Measurements from ENCODE around the gene TDRD1. TPM values are rescaled to one million over a fixed set of nuclear protein-coding genes. Genes with fewer than 3 reads are reported as not detected.

TDRD1 gene
- total RNA-seq, 1 experiment from 2014 or later = not detected

- Histone ChIP-seq H3K27me3 (ENCODE audit: insufficient read depth, low read length) (no peaks in the 10 kb centered on the region), H4K20me1 (ENCODE audit: insufficient read depth) (no peaks in the 10 kb centered on the region), H3K27ac (ENCODE audit: low read depth, low read length) (no peak overlapping the region), H3K9ac (ENCODE audit: low read length) (no peak overlapping the region), H3K36me3 (ENCODE audit: control insufficient read depth in 1 of 2, insufficient read depth in 2 of 2, low read length in 2 of 2) (no peaks in the 10 kb centered on the region), H3K4me2 (ENCODE audit: low read length) (no peak overlapping the region), H3K4me1 (ENCODE audit: control insufficient read depth in 1 of 2, insufficient read depth in 2 of 2, low read length in 2 of 2) (peaks cover 0 to 5% of the 10 kb centered on the region in 2 experiments; a peak in 2 of 4 replicates), H3K9me2 (ENCODE audit: insufficient read depth) (no peaks in the 10 kb centered on the region), H3K9me3 (ENCODE audit: control insufficient read depth in 1 of 2, insufficient read depth in 1 of 2, low read depth in 1 of 2, low read length in 2 of 2) (peaks cover 3 to 11% of the 10 kb centered on the region in 2 experiments; a peak in 2 of 4 replicates), H3K79me2 (ENCODE audit: insufficient read depth, low read length) (peaks cover 30% of the 10 kb centered on the region), H2AFZ (ENCODE audit: low read depth, low read length, poor library complexity, severe bottlenecking) (no peak overlapping the region), H3K4me3 (replicated peaks in 1 of 2; ENCODE audit: low read depth in 1 of 2, low read length in 2 of 2) (no peak overlapping the region)
- POLR2A ChIA-PET = no interaction called here
- DNase-seq (ENCODE audit: low read depth, low spot score) (no peak), ATAC-seq (no peak)
- RAD21 ChIA-PET (ENCODE audit: low non-redundant PET in 1 of 2, low total read pairs in 2 of 2, uncharacterized antibody in 2 of 2, unreplicated experiment in 2 of 2) = interaction anchor here in 1 of 2 experiments (0.6 kb wide), 1 partner anchor 1251 kb away, joined by 3 read pairs; no protein-coding TSS in a partner anchor
- CTCF ChIA-PET = interaction anchor here (0.6 kb wide), 1 partner anchor 305 kb away, joined by 3 read pairs; no protein-coding TSS in a partner anchor
- intact Hi-C loops (cut with micrococcal nuclease) = no loop called here
- BruUV-seq (replicated peaks) = no TSS peak
- TF ChIP-seq ATF3 (IDR thresholded peaks at IDR 0.05) = no peak
- TF ChIP-seq ZBTB33 (IDR thresholded peaks at IDR 0.05; ENCODE audit: extremely low read depth, insufficient replicate concordance, low read length) = no peak
- no peak for TF ChIP-seq CBX3 (IDR thresholded peaks at IDR 0.05; ENCODE audit: low read depth)
- no peak for TF ChIP-seq YY1 (IDR thresholded peaks at IDR 0.05; ENCODE audit: extremely low read depth, insufficient replicate concordance, low read depth, low read length)
- no peak for TF ChIP-seq CEBPB (IDR thresholded peaks at IDR 0.05; ENCODE audit: low read depth)
- no peak for TF ChIP-seq SIN3A (IDR thresholded peaks at IDR 0.05; ENCODE audit: low read depth)
These were observed 12.7 kb upstream of the TDRD1 start for GRCh38 chr10:114166494-114166893.

GRCh38 chr10:114167985-114168384 is 11.2 kb upstream of the TDRD1 start:
- DNase-seq (ENCODE audit: low read depth, low spot score) (no peak), ATAC-seq (no peak)
- Histone ChIP-seq H3K9me3 (ENCODE audit: control insufficient read depth in 1 of 2, insufficient read depth in 1 of 2, low read depth in 1 of 2, low read length in 2 of 2) (peaks cover 3 to 11% of the 10 kb centered on the region in 2 experiments; a peak in 2 of 4 replicates), H3K27ac (ENCODE audit: low read depth, low read length) (no peak overlapping the region), H3K36me3 (ENCODE audit: control insufficient read depth in 1 of 2, insufficient read depth in 2 of 2, low read length in 2 of 2) (no peaks in the 10 kb centered on the region), H3K79me2 (ENCODE audit: insufficient read depth, low read length) (peaks cover 43% of the 10 kb centered on the region), H2AFZ (ENCODE audit: low read depth, low read length, poor library complexity, severe bottlenecking) (no peak overlapping the region), H3K4me2 (ENCODE audit: low read length) (no peak overlapping the region), H3K9ac (ENCODE audit: low read length) (no peak overlapping the region), H3K27me3 (ENCODE audit: insufficient read depth, low read length) (no peaks in the 10 kb centered on the region), H4K20me1 (ENCODE audit: insufficient read depth) (no peaks in the 10 kb centered on the region), H3K4me1 (ENCODE audit: control insufficient read depth in 1 of 2, insufficient read depth in 2 of 2, low read length in 2 of 2) (peaks cover 6 to 13% of the 10 kb centered on the region in 2 experiments; a peak in 3 of 4 replicates), H3K4me3 (replicated peaks in 1 of 2; ENCODE audit: low read depth in 1 of 2, low read length in 2 of 2) (no peak overlapping the region), H3K9me2 (ENCODE audit: insufficient read depth) (no peaks in the 10 kb centered on the region)
- BruUV-seq (replicated peaks) = no TSS peak
- RAD21 ChIA-PET (ENCODE audit: low non-redundant PET in 1 of 2, low total read pairs in 2 of 2, uncharacterized antibody in 2 of 2, unreplicated experiment in 2 of 2) = no interaction called here
- intact Hi-C loops (cut with micrococcal nuclease) = no loop called here
- POLR2A ChIA-PET = no interaction called here
- CTCF ChIA-PET = no interaction called here
- TF ChIP-seq YY1 (IDR thresholded peaks at IDR 0.05; ENCODE audit: extremely low read depth, insufficient replicate concordance, low read depth, low read length) = no peak
- no peak for TF ChIP-seq ELF1 (IDR thresholded peaks at IDR 0.05; ENCODE audit: borderline replicate concordance, low read depth)
- no peak for TF ChIP-seq REST (IDR thresholded peaks at IDR 0.05; ENCODE audit: low read depth)
- no peak for TF ChIP-seq FOSL1 (IDR thresholded peaks at IDR 0.05; ENCODE audit: low read depth)
- no peak for TF ChIP-seq EZH2 (IDR thresholded peaks at IDR 0.05)
- TF ChIP-seq ZBTB33 (IDR thresholded peaks at IDR 0.05; ENCODE audit: extremely low read depth, insufficient replicate concordance, low read length) = no peak
- TF ChIP-seq JUND (IDR thresholded peaks at IDR 0.05) = no peak
- TF ChIP-seq ATF3 (IDR thresholded peaks at IDR 0.05) = no peak

Measured in HCT116 (cell line).